DMS153 (cell line): ENCODE data around the gene TUT4.

ENCODE experiments used
- DNase-seq: peaks from one replicate; lab custom pipeline; 2025; lab: John Stamatoyannopoulos, UW

The TUT4 gene

DNA sequence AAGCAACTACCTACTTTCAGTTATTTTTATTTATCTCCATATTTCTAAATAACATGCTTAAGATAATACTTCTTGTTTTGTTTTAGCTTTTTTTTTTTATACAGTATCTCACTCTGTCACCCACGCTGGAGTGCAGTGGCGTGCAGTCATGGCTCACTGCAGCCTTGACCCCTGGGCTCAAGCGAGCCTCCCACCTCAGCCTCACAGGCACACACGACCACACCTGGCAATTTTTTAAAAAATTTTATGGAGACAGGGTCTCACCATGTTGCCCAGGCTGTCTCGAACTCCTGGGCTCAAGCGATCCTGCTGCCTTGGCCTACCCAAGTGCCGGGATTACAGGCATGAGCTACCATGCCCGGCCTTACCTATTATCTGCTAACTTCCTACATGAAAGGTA lies 20.6 kb downstream of the TUT4 start:
- no peak for DNase-seq

GRCh38 chr1:52531249-52531872 lies 21.5 kb downstream of the TUT4 start:
- no peak for DNase-seq

GRCh38 chr1:52530563-52531144 lies 22.2 kb downstream of the TUT4 start:
- DNase-seq = no peak

- DNase-seq = no peak
Measured at GRCh38 chr1:52523376-52523775, 29.5 kb downstream of the TUT4 start.

- no peak for DNase-seq
Measured at GRCh38 chr1:52520148-52520547, 32.7 kb downstream of the TUT4 start.

GRCh38 chr1:52518962-52519361 lies 33.9 kb downstream of the TUT4 start:
- no peak for DNase-seq

- no peak for DNase-seq
Measured at GRCh38 chr1:52511851-52512615, 40.9 kb downstream of the TUT4 start.

DNA sequence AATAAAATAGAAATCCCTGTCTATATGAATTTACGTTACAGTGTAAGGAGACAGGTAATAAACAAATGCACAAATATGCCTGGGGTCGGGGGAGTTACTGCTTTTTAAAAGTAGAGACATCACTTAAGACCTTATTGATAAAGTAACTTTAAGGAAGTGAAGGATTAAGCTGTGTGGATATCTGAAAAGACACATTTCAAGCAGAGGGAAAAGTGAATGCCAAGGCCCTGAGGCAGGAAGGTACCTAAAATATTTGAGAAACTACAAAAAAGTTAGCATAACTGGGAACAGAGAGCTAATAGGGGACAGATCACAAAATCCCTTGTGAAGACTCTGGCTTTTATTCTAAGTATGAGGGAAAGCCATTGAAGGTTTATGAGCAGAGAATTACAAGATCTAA lies 41.5 kb downstream of the TUT4 start:
- no peak for DNase-seq

DNA sequence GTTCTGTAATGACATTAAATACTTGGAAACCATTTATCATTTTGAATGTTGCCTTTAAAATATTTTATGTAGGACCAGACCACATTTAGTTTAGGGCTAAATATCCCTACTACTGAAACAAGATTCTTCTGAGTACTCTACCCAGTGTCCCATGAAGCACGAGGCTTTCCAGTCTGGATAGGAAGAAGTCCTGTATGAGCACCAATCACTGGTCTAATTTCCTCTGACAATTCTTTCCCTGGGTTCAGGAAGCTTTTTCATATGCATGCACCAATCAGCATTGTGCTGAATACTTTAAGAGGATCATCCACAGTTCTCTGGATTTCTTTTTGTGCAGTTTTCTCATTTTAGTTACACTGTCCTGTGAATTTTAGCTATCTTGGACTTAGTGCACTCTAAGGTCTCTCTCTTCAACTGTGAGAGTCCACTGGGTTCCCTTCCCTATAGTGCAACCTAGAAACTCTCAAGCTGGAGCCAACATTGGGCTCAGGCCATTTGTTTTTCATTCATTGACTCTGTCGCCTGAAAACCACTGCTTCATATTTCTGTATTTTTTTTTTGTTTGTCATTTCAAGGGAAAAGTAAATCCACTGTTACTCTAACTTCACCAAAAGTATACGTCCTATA lies 45.9 kb downstream of the TUT4 start:
- DNase-seq = no peak

DNA sequence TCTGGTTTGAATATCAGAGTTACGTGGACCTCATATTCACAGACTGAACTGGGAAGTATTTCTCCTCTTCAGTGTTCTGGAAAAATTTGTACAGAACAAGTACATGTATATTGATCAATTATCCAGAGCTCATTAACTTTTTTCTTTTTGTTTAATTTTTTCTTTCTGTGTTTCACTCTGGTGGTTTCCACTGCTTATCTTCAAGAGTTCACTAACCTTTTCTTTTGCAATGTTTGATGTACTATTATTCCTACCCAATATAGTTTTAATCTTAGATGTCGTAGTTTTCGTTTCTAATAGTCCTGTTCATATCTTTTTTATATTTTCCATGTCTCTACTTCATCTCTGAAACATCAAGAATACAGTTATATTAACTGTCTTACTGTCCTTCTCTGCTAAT lies 46.5 kb downstream of the TUT4 start:
- DNase-seq = no peak

GRCh38 chr1:52504720-52505119 lies 48.2 kb downstream of the TUT4 start:
- DNase-seq = no peak

DNA sequence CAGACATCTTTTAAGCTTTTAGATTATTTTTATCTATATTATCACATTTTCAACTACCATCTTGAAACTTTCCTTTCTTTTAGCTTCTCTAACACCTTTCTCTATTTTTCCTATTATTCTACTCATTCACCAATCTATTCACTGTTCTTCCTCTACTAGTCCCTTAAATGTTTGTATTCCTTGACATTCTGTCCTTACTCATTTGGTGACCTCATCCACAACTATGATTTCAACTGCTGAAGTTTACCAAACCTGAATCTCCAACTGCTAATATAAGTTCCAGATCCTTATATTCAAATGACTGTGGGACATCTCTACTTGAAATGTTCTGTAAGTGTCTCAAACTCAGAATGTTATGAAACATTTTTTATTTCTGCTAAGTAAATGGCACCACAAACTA lies 49.2 kb downstream of the TUT4 start:
- no peak for DNase-seq

DNA sequence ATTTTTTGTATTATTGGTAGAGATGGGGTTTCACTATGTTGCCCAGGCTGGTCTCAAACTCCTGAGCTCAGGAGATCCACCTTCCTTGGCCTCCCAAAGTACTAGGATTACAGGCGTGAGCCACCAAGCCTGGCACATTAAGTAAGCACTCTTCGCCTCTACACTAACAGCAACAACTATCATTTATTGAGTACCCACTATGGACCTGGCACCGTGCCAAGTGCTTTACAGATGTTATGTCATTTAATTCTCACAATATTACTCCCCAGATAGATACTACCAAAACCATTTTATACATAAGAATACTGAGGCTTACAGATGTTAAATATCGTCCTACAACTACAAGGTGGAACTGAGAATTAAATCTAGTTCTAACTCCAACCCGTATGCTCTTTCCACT lies 50.1 kb downstream of the TUT4 start:
- DNase-seq = no peak

GRCh38 chr1:52487632-52488031 lies 65.3 kb downstream of the TUT4 start:
- DNase-seq = no peak

DNA sequence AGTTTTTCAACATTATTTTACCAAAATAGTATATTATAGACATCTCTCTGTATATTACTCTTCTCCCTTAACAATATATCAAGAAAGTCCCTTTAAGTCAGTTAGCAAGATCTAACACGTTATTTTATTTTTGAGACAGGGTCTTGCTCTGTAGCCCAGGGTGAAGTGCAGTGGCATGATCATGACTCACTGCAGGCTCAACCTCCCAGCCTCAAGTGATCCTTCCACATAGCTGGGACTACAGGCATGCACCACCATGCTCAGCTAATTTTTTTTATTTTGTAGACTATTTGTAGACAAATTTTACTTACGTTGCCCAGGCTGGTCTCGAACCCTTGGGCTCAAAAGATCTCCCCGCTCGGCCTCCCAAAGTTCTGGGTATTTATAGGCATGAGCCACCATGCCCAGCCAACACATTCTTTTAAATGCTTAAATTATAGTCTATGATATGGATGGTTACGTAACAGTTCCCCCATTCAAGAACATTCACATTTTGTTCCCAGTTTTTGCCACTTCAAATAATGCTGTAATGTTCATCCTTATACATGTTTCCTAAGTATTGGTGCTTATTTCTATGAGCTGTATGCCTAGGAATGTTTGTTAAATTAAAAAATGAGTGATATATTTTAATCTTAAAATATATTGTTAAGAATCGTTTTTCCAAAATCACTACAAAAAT lies 70.4 kb downstream of the TUT4 start:
- DNase-seq = no peak

DNA sequence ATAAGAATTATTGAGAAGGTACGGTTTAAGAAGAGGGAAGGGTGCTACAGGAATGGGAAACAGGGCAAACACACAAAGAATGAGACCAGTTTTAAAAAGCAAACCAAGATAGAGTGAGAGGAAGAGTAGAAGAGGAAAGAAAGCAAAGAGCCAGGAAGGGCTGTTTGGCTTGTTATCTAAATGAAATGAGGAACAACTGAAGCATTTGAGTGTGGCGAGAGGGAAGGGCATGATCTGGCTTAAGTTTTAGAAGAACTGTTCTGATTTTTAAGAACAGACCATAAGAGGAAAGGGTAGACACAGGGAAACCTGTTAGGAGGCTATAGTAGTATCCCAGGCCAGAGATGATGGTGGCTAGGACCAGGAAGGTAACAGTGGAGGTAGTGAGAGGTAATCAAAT lies 73.8 kb downstream of the TUT4 start:
- DNase-seq = no peak

DNA sequence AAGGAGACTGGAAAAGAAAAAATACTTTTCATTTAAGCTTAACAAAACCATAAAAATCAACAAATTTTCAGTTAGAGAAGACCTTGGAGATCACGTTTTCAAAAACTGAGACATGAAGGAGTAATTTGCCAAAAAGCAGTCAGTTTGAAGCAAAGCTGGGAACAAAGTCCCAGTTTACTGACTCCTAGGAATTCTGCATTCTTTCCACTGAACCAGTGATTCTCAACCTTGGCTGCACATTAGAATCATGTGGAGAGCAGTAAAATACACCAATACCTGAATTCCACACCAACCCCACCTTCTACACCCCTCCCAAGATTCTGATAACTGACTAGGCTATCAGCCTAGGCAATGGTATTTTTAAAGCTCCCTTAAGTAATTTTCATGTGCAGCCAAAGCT lies 75.0 kb downstream of the TUT4 start:
- no peak for DNase-seq

- DNase-seq = no peak
Measured at GRCh38 chr1:52476943-52477342, 75.9 kb downstream of the TUT4 start.

DNA sequence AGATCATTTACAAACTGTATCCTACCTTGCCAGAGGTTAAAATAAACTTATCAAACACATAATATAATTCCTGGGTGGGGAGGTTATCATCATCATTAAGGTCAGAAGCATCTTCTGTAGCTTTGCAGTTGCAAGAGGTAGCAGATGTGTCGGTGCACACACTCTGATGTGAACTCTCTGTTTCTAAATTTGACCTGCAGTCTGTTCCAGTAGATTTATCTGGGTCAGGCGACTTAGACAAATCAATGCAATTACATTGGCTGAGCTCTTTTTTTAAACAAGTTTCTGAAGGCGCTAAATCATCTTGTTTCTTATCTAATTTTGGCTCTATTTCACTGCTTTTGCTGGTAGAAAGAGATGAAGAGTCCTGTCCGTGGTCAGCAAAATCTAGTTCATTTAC lies 78.1 kb downstream of the TUT4 start:
- no peak for DNase-seq

DNA sequence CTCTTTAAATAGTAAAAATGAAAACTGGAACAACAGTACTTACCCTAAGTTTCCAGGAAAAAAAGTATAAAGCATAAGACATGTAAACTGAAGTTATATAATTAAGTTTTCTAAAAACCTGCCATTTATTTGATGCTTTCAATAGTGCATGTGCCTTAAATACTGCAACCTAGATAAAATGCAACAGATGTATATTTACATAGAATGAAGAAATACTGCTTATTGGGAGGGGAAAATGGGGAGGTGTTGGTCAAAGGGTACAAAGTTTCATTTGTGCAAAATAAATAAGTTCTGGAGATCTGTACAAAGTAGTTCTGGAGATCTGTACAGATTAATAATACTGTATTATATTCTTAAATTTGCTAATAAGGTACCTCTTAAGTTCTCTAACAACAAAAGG lies 79.9 kb downstream of the TUT4 start:
- DNase-seq = no peak

DNA sequence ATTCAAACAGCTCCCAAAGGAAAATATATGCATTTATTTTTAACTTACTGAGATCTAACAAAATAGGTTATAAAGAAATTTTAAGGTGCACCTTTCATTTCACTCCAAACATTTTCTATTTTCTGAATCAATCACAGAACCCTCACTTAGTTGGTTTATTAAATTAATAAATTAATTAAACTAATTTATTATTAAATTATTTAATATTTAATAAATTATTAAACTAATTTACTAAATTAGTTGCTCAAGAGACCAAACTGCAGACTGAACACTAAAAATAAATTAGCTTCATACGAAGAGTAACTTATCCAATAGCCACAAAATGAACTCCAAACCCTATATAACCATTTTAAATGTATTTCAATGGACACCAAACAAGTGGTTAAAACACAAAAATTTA lies 80.5 kb downstream of the TUT4 start:
- DNase-seq = no peak

- no peak for DNase-seq
Measured at GRCh38 chr1:52469108-52469507, 83.8 kb downstream of the TUT4 start.

- no peak for DNase-seq
Measured at GRCh38 chr1:52463891-52464290, 89.0 kb downstream of the TUT4 start.
